GM19324 (cell line): ENCODE measurements around the gene SLC39A8.

Experiments
- ATAC-seq: cut with Tn5 transposase; IDR thresholded peaks from one replicate; pipeline ENCODE4 v1.9.1; 2021; ENCODE audit warnings: mild to moderate bottlenecking, moderate library complexity; ENCODE audit not compliant: unreplicated experiment, low FRiP score

SLC39A8 gene

DNA sequence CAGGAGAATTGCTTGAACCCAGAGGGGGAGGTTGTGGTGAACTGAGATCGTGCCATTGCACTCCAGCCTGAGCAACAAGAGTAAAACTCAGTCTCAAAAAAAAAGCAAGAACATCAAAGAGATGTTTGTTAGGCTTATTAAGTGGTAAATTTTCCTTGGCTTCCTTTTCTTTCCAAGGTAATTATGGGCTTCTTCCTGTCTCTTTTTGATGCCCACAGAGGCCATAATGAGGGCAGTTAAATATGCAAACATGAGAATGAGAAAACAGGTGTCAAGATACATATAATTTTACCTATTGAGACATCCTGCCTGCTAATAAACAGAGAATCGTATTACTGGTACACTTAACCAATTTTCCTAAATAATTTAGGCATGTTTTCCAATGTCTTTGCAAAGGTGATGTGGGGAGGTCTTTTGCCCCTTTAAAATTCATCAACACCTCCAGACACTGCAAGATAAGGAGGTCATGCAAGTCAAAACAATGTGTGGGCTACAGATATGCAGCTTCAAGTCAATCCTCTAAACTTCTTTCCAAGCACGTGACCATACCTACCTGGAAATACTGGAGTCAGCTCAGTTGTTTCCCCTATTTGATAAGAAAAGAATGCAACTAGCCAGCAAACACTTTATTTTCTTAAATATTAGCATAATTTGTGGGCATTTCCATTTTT is 2.7 kb downstream of the SLC39A8 start:
- no peak for ATAC-seq

- ATAC-seq: no peak
Observed at GRCh38 chr4:102341201-102341600, 4.1 kb downstream of the SLC39A8 start.

DNA sequence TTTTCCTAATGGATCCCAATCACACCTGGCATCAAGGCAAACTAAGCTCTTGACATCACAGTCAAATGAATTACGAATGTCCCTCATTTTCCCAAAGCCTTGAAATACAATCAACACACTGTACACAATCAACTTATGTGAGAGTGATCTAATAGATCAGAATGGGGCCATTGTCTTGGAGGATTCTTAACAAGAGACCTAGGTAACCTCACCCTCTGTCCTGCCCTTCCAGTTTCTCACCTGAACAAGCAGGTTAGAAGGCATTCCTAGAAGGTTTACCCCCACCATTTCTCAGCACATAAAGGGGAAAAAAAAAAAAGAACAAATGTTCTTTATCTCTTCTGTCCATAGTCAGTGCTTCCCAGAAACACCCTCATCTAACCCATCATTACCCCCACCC is 6.3 kb downstream of the SLC39A8 start:
- no peak for ATAC-seq

DNA sequence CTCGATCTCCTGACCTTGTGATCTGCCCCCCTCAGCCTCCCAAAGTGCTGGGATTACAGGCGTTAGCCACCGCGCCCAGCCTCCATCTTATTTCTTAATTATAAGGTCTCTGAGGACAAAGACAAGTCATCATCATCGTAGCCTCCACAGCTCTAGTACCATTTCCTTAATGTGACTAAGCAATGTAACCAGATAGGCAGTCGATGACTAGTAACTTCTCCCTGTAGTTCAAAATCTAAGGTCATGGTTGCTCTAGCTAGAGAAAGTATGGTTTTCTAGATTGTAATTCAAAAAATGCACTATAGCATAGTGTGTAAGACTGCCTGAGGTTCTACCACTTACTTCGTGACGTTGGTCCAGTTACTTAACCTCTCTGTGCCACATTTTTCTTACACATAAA is 6.9 kb downstream of the SLC39A8 start:
- ATAC-seq: no peak

DNA sequence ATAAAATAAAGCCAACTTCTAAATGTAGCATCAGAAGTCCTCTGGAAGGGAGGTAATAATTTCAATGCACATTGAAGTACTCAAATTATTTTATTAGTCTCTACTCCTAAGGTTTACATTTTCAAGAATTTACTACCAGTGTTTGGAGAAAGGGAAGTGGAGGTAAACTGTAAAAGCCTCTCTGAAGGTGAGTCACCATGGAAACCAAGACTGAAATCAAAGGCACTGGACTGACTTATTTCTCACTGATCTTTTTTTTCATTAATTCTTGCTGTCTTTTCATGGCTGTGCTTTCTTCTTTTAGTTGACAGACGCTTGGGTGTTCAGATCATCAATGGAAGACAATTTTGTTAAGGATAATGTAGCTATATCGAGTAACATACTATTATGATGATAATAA is 9.7 kb downstream of the SLC39A8 start:
- no peak for ATAC-seq

DNA sequence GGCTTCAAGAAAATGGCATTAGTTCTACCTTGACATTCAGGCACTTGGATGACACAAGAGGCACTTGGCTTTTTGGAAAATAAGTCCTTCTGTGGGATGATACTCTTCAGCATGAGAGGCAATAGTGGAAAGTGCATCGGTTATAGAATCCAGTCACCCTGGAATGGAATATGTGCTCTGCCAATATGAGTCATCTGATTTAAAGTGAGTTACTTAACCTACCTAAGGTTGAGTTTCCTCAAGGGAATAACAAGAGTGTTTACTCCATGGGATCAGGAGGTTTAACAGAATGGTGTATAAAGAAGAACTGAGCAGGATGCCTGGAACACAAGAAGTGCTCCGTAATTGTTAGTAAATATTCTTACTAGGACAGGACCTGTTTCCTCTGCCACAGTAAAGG is 10.7 kb downstream of the SLC39A8 start:
- ATAC-seq: no peak

DNA sequence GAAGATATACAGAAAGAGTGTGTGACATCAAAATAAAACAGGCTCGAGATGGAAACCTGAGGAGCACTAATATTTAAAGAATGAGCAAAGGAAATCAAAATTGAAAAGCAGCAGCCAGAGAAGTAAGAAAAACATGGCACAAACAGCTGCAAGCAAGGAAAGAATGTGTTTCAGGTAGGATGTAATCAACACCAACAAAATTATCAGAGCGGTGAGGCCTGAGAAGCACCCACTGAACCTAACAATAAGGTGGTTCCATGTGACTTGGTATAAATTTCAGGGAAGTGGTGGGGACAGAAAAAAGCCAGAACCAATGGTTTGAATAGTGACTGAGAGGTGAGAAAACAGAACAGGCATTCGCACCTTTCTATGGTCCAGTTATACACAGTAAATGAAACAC is 11.5 kb downstream of the SLC39A8 start:
- ATAC-seq: no peak

DNA sequence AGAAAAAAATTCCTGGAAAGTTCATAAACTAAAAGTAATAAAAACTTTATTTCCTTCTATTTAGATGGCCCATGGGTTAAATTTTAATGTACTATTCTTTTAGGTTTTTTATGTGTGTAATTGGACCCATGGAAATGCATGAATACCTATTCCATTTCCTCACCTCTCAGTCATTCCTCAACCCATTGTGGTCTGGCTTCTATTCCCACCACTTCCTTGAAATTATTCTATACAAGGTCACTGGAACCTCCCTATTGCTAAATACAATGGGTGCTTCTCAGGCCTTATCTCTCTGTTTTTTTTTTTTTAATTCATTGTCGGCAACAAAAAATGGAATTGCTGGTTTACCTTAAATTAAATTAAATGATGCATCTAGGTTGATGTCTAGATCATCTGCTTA is 17.2 kb downstream of the SLC39A8 start:
- ATAC-seq: no peak

DNA sequence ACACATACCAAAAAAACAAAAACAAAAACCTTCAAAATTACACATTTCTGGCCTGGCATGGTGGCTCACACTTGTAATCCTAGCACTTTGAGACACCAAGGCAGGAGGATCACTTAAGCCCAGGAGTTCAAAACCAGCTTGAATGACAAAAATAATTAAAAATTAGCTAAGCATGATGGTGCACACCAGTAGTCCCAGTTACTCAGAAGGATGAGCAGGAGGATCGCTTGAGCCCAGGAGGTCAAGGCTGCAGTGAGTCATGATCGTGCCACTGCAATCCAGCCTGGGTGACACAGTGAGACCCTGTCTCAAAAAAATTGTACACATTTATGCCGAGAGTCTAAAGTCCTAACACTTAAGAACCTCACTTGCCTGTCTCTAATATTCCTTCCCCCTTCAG is 18.3 kb downstream of the SLC39A8 start:
- ATAC-seq: no peak

GRCh38 chr4:102324730-102325129 is 20.6 kb downstream of the SLC39A8 start:
- ATAC-seq: no peak

DNA sequence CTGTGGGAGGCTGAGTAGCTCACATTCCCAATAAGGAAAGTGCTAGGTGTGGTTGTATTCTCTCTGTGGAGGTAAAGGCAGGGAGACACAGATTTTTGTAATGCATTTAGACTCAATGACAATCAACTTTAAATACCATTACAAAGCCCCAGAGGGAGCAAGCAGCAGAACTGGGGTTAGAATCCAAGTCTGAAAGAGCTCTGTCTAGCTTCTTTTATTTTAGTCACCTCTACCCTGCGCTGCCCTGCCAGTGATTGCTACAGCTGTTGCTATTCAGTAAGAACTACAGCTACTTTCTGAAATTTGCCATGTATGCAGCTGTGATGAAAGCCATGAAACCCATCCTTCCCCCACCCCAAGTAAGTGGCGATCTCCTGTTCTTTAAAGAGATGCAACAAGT is 22.5 kb downstream of the SLC39A8 start:
- ATAC-seq: no peak

GRCh38 chr4:102321260-102321995 is 23.9 kb downstream of the SLC39A8 start:
- ATAC-seq: no peak

- no peak for ATAC-seq
Observed at GRCh38 chr4:102319594-102319993, 25.7 kb downstream of the SLC39A8 start.

- ATAC-seq: no peak
Observed at GRCh38 chr4:102318526-102318925, 26.8 kb downstream of the SLC39A8 start.

- no peak for ATAC-seq
Observed at GRCh38 chr4:102318105-102318504, 27.2 kb downstream of the SLC39A8 start.

DNA sequence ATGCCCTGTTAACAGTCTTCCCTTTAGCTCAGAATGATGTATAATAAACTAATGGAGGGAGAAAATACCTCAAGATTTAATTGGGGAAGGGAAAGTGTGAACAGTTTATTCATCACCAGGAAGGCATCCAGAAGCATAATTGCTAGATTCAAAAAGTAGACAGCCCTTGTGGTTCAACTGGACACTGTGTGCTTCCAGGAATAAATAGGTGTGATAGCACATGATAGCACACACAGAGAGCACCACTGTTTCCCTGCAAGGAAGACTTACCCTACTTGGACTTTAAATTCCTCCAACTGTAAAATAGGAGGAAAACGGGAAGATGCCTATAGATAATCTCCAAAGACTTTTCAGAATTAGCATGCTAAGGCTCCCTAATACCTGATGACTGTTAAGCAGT is 27.8 kb downstream of the SLC39A8 start:
- ATAC-seq: no peak

DNA sequence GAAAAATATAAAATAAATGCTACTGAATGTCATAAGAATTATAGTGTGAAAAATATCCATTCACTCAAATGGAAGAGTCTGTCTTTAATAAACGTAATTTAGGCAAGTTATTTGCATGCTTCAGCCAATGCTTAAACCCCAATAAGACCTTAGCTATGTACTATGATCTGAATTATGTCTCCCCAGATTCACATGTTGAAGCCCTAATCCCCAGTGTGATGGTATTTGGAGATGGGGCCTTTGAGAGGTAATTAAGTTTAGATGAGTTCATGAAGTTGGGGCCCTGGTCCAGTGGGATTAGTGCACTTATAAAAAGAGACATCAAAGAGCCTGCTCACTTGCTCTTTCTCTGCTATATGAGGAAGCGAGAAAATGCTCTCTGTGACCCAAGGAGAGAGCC is 28.7 kb downstream of the SLC39A8 start:
- no peak for ATAC-seq

GRCh38 chr4:102315532-102315931 is 29.8 kb downstream of the SLC39A8 start:
- ATAC-seq: no peak

GRCh38 chr4:102312417-102312816 is 32.9 kb downstream of the SLC39A8 start:
- no peak for ATAC-seq

DNA sequence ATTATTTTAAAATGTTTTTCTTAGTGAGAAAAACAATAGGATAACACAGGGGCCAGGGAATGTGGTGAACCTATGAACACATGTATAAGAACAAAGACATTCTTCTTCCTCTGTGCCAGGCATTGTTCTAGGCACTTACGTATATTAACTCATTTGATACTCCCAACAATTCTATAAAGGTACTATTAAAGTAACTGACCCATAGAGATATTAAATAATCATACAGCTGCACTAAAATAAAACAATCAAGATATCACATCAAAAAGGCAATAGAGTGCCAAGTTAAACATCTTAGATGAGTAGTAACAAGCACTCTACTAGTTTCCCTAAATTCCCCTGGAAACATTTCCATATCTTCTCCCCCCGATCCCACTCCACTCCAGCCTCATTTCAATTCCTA is 33.4 kb downstream of the SLC39A8 start:
- ATAC-seq: no peak

- no peak for ATAC-seq
Observed at GRCh38 chr4:102311407-102311806, 33.9 kb downstream of the SLC39A8 start.

DNA sequence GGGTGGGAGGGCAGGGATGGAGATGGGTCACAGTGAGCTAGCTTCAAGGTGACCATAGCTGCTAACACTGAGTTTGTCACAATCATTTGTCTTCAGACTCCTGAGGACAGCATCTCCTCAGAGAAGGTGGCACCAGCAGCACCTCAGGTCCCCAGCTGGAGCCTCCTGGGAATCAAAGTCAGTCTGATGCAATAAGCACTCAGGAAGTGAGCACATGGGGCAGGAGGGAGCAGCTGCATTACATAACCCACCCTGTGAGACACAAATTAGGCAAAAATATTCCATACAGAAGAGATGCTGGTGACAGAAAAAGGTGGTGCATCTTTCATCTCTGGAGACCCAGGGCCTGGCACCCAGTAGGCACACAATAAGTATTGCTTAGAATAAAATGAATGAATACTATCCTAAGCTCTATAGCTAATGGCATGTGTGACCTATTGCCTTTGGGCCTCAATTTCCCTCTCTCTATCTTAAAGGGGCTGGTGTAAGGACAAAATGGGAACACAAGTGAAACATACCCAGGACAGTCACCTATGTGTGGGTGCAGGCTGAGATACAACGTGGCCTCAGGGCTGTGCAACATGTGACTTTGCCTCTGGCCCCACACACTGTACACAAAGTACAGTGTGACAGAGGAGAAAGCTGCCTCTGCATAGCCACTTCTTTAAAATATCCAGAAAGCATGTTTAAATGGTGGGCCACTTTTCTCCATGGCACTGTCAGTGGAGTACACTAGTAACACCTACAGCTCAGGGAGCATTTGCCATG is 37.1 kb downstream of the SLC39A8 start:
- no peak for ATAC-seq
